Smooth muscle cell of the brain vasculature (primary cell): ENCODE results near the gene EML1.

Source experiments
- DNase-seq: peaks from one replicate; pipeline ENCODE4 v3.0.0-alpha.2; 2012; ENCODE audit warnings: low read depth, low spot score

EML1 gene

DNA sequence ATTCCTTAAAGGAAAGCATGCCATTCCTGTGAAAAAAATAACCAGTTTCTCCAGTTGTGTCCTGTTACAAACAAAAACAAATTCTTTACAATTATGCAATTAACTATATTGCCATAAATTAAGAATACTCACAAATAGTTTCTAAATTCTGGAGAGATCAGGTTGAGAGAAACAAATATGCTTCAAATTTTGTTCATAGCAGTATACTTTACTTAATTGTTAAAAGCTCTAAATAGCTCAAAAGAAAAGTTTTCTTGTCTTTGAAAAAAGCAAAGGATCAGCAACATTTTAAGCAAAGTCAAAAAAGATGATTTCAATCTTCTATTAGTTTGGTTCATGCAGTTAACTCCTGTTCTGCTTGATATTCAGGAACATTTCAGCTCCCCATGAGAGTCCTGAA lies 109.7 kb downstream of the EML1 start:
- DNase-seq = no peak

- DNase-seq = no peak
Observed at GRCh38 chr14:99904506-99904905, 111.3 kb downstream of the EML1 start.

GRCh38 chr14:99905121-99905520 lies 111.9 kb downstream of the EML1 start:
- no peak for DNase-seq

GRCh38 chr14:99907761-99908652 lies 114.8 kb downstream of the EML1 start:
- no peak for DNase-seq

DNA sequence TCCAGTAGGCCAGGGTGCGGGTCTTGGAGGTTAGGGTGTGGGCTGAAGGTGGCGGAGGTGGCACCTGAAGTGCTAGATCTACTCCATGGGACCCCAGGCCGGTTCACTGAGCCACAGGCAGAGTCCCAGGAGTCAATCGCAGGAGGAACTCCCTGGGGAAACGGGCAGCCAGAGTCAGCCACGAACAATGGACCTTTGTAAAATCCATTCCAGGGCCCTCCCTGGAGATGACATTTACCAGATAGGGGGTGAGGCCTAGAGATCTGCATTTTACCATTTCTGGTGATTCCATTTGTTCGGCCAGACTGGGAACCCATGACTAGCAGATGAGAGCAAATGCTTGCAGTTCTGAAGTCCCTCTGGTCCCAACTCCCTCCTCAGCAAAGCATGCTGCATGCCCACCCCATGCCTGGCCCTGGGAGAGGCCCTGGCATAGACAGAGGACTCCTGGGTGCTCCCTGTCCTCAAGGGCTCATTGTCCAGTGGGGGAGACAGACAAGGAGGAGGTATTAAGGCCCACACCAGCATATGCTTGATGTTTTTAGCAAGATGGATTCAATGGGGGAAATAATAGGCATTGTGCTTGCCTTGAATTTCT lies 115.5 kb downstream of the EML1 start:
- DNase-seq = no peak

DNA sequence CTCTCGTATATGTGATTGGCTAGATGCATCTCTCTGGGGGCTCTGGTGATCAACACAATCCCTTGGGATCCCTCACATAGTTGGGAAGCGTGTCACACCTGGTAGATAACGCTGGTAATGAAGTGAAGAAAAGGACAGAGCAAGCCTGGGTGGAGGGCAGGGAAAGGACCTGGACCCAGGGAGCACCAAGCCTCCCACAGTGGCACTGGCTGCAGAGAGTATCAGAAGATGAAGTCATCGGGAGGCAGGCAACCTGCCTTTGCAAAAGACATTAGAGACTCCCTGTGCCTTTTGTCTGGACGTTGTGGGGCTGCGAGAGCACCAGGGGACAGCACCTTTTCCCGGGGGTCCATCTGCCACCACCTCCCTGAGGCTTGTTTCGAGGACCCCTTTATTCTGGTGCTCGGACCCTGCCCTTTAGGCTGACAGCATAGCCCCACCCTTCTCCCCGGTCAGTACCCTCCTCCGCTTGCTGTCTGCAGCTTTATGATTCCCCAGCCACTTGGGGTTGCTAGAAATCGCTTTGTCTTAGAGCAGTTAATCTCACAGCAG lies 116.4 kb downstream of the EML1 start:
- DNase-seq = no peak

DNA sequence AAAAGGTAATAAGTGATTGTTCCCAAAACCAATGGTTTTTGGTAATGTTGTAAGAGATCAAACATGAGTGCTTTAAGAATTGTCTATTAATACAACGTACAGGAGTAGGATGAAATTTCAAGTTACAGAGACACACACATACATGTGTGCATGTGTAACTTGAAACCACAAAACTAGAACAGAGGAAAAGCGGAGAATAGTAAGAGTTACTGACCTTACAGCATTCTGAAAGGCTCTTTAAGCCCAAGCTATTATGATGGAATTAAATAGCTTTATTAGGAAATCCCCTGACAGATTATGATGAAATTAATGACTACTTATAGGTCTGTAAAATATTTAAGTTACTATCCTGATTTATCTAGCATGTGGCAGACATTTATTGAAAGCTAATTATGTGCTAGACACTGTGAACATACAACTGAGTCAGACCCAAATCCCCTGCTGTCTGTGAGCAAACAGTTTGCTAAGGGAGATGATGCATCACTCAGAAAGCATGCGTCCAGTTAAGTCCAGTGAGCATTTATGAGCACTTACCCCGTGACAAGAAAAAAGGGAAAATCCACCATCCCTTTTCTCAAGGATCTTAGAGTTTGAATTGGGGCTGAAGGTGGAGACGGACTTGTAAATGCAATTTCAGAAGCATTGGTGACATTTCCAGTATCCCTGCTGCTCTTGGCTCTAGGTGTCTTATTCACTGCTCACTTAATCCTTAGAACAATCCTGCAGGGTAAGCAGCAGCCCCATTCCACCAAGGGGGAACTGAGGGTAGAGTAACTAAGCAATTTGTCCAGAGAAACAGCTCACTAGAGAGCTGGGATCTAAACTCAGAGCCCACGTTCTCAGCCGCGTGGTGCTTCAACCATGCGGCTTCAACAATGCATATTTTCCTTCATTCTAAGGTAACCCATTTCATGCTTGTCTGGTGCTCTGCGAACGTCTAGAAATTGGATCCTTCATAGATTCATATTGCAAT lies 117.4 kb downstream of the EML1 start:
- DNase-seq = peak; percentile 72

DNA sequence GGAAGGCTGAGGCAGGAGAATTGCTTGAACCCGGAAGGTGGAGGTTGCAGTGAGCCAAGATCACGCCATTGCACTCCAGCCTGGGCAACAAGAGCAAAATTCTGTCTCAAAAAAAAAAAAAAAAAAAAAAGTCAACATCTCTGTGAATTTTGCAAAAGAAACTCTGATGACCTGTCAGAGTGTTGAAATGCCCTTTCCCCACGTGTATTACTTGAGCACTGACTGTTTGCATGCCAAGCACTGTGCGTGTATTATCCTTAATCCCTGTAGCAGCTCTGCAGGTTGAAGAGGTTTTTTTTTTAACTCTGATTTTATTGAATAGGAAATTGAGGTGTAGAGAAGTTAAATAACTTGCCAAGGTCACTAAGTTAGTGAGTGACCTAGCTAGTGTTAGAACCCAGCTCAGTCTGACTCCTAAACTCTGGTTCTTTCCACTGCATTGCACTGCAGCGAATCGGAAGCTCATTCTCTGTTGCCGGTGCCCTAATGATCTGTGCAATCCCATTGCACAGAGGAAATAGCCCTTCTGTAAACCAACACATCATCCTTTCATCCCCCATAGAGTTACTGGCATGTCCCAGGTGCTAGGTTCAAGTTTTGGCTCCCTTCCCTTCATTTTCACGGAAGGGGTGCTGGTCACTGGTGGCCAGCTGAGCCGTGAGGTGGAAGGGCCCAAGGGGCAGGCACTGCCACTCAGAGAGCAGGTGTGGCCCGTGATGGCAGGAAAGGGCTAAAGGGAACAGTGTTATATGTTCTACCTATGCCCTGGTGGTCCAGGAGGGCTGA lies 122.3 kb downstream of the EML1 start:
- DNase-seq = no peak

- DNase-seq = no peak
Observed at GRCh38 chr14:99916091-99916383, 122.8 kb downstream of the EML1 start.

GRCh38 chr14:99918781-99919180 lies 125.6 kb downstream of the EML1 start:
- no peak for DNase-seq

DNA sequence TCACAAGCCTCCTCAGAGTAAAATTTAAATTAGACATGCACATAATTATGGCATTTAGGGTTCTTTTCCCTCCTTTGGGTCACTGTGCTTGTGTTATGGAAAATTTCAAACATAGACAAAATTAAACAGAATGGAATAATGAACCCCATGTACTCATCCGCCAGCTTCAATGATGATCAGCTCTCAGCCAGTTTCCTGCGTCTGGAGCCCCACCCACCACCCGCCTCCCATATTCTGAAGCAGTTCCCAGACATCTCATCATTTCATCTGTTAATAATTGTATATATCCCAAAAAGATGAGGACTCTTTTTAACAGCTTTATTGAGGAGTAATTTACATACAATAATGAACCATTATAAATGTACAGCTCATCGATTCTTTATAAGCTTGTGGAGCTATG lies 128.2 kb downstream of the EML1 start:
- no peak for DNase-seq

- DNase-seq = no peak
Observed at GRCh38 chr14:99924379-99924778, 131.2 kb downstream of the EML1 start.

DNA sequence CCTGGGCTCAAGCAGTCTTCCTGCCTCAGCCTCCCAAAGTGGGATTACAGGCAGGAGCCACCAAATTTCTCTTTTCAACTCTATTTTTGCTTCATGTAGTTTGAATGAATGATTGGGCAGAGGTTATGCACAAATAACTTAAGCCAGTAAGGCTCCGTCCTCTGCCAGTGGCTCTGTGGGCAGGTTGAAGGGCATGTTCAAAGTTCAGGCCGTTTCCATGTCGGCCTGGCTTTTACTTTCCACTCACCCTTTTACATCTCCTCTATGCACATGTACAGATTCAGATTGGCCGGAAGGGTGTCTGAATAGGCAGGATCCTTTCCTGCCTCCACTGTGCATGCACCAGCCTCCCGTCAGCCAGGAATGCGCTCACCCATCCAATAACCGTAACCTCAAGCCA lies 132.3 kb downstream of the EML1 start:
- no peak for DNase-seq

GRCh38 chr14:99928963-99929362 lies 135.8 kb downstream of the EML1 start:
- DNase-seq = no peak

DNA sequence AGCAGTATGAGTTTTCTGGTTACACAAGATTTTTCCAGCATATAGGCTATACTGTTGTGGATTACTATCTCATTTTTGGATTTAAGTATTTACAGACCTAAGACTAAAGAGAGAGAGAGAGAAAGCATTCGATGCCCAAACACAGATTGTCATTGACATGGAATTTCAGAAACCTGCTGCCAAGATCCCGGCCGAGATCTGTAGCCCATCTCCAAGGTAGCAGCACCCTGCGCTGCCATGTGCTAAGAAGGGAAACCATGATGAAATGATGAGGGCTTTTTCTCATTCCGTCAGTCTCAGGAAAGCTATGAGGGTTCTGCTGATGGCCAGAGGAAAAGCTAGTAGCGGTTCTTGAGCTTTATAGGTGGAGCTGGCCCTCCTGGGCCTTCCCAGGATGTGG lies 136.4 kb downstream of the EML1 start:
- DNase-seq = no peak

DNA sequence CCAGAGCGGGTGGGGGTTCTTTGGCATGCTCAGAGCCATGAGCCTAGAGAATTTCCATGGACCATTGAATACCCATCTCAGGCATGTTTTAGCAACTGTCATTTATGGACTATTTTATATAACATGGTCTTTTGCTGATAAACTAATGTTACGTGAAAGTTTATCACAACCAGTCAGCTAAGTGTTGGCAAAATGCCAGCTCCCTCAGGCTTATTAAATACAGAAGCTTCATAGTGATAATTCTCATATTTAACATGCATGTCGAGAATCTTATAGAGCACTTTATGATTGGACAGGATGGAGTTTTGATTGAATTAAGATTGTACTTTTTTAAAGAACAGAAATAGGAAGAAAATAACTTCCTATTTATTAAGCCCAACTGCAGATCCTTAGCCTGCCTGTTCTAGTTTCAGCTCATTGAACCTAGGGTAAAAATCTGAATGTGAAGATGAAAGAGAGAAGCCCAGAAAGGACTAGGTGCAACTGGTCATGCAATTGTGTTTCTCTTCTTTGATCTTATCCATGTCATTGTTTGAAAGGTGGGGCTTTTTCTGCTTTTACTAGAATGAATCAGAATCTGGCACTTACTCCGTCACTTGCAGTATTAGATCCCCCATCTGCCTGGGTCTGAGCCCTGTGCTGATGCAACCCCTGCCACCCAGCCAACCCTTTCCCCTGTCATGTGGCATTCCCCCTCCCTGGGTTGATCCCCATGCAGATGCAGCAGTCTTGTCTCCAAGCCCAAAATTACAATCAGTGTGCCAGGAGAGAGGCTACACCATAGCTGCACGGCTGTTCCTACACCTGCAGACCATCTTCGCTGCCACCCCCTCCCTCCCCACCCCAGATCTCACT lies 137.4 kb downstream of the EML1 start:
- no peak for DNase-seq

DNA sequence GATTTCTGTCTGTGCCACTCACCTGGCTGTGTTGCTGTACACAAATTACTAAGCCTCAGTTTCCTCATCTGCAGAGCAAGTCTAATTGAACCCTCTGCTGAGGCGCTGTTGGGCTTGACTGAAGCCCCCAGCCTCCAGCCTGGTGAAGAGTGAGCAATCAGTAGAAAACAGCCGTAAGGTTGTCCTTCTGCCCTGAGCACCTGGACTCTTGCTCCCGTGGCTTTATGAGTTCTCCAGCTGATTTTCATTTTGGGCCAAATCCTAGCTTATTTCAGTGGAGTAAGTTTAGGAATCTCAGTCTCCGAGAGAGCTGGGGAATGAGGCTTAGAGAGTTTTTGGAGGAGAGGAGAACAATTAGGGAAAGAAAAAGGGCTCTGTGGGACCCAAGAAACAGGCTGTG lies 138.1 kb downstream of the EML1 start:
- no peak for DNase-seq

- no peak for DNase-seq
Observed at GRCh38 chr14:99936056-99936455, 142.8 kb downstream of the EML1 start.

- no peak for DNase-seq
Observed at GRCh38 chr14:99936738-99937474, 143.7 kb downstream of the EML1 start.
